Measurements from ENCODE around the gene STARD5. TPM values are rescaled to one million over a fixed set of nuclear protein-coding genes. Genes with fewer than 3 reads are reported as not detected.
A peak's percentile ranks its signal among the peaks of the same experiment; 100 is the strongest.

The STARD5 gene
- total RNA-seq, 2 donors from 2014 or later, result 1.3 to 9.6 TPM

- ATAC-seq (no peak), DNase-seq (no peak)
- intact Hi-C loops (cut with DNase I), result no loop called here
- TF ChIP-seq, protein P1, sequence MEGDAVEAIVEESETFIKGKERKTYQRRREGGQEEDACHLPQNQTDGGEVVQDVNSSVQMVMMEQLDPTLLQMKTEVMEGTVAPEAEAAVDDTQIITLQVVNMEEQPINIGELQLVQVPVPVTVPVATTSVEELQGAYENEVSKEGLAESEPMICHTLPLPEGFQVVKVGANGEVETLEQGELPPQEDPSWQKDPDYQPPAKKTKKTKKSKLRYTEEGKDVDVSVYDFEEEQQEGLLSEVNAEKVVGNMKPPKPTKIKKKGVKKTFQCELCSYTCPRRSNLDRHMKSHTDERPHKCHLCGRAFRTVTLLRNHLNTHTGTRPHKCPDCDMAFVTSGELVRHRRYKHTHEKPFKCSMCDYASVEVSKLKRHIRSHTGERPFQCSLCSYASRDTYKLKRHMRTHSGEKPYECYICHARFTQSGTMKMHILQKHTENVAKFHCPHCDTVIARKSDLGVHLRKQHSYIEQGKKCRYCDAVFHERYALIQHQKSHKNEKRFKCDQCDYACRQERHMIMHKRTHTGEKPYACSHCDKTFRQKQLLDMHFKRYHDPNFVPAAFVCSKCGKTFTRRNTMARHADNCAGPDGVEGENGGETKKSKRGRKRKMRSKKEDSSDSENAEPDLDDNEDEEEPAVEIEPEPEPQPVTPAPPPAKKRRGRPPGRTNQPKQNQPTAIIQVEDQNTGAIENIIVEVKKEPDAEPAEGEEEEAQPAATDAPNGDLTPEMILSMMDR (IDR thresholded peaks at IDR 0.05), result no peak
- TF ChIP-seq POLR2A (IDR thresholded peaks at IDR 0.05), result no peak
- peaks cover 0 to 7% of the 10 kb centered on the region in 2 donors for H3K36me3 ChIP-seq (replicated peaks in 1 of 2; ENCODE audit: insufficient read depth in 1 of 2, low read depth in 2 of 2)
- no peaks in the 10 kb centered on the region for H3K4me1 ChIP-seq
- H3K27me3 ChIP-seq, result no peaks in the 10 kb centered on the region
- H3K9me3 ChIP-seq, result no peaks in the 10 kb centered on the region
- H3K27ac ChIP-seq, result no peak overlapping the region
- 82 to 90% methylated on average over 6 of the region's 6 CpGs for WGBS, 2 donors
- no peak overlapping the region for H3K4me3 ChIP-seq
Observed at GRCh38 chr15:81317642-81318017, 6.3 kb downstream of the STARD5 start.

DNA sequence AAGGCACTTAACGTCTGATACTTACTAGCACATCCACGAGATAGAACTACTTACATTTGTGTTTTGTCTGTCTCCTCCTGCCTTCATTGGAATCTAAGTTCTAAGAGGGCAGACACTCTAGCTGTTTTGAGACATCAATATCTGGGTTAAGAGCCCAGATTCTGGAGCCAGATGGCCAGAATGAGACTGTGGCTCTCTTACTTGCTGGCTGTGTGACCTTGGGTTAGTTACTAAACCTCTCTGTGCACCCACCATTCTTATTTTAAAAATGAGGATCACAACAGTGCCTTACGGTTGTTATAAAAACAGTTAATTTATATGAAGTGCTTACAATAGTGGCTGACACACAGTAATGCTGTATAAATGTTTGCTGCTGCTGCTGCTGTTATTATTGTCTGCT is 7.7 kb downstream of the STARD5 start:
- Histone ChIP-seq H3K9me3 (no peaks in the 10 kb centered on the region), H3K27ac (no peak overlapping the region), H3K27me3 (no peaks in the 10 kb centered on the region)

GRCh38 chr15:81315452-81316175 is 8.3 kb downstream of the STARD5 start:
- WGBS, 2 donors, result 87% methylated on average over 14 of the region's 14 CpGs
- Histone ChIP-seq H3K4me3 (no peak overlapping the region), H3K9me3 (no peaks in the 10 kb centered on the region), H3K4me1 (no peaks in the 10 kb centered on the region), H3K27me3 (no peaks in the 10 kb centered on the region), H3K27ac (no peak overlapping the region), H3K36me3 (replicated peaks in 1 of 2; ENCODE audit: insufficient read depth in 1 of 2, low read depth in 2 of 2) (peaks cover 0 to 7% of the 10 kb centered on the region in 2 donors)
- TF ChIP-seq, protein P1 (IDR thresholded peaks at IDR 0.05), result no peak
- no peak for TF ChIP-seq POLR2A (IDR thresholded peaks at IDR 0.05)
- ATAC-seq (no peak), DNase-seq (no peak)
- intact Hi-C loops (cut with DNase I), result no loop called here

More for the DNA sequence above, 7.7 kb downstream of the STARD5 start:
- no peak for DNase-seq
- Histone ChIP-seq H3K36me3 (replicated peaks in 1 of 2; ENCODE audit: insufficient read depth in 1 of 2, low read depth in 2 of 2) (peaks cover 0 to 7% of the 10 kb centered on the region in 2 donors), H3K4me3 (no peak overlapping the region), H3K4me1 (no peaks in the 10 kb centered on the region)
- ATAC-seq, result no peak
- TF ChIP-seq, protein P1 (IDR thresholded peaks at IDR 0.05), result no peak
- TF ChIP-seq POLR2A (IDR thresholded peaks at IDR 0.05), result no peak
- 81 to 86% methylated on average over 3 of the region's 3 CpGs for WGBS, 2 donors
- intact Hi-C loops (cut with DNase I), result no loop called here

DNA sequence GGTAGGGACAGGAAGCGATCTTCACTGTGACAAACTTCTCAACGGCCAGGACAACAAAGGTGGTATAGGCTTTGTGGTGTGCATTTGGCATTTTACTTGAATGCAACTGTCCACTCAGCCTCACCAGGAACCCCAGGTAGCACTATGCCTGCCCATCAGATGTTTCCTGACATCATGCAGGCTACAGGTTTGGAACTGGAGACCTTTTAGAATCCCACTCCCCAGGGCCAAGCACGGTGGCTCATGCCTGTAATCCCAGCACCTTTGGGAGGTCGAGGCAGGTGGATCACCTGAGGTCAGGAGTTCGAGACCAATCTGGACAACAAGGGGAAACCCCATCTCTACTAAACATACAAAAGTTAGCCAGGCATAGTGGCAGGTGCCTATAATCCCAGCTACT is 9.6 kb downstream of the STARD5 start:
- Histone ChIP-seq H3K36me3 (replicated peaks in 1 of 2; ENCODE audit: insufficient read depth in 1 of 2, low read depth in 2 of 2) (peaks cover 0 to 5% of the 10 kb centered on the region in 2 donors), H3K27ac (no peak overlapping the region), H3K27me3 (no peaks in the 10 kb centered on the region), H3K4me3 (no peak overlapping the region), H3K4me1 (no peaks in the 10 kb centered on the region), H3K9me3 (no peaks in the 10 kb centered on the region)
- TF ChIP-seq, protein P1 (IDR thresholded peaks at IDR 0.05), result no peak
- no peak for TF ChIP-seq POLR2A (IDR thresholded peaks at IDR 0.05)
- DNase-seq, result no peak
- ATAC-seq, result no peak
- intact Hi-C loops (cut with DNase I), result no loop called here
- 89 to 94% methylated on average over 5 of the region's 5 CpGs for WGBS, 2 donors

DNA sequence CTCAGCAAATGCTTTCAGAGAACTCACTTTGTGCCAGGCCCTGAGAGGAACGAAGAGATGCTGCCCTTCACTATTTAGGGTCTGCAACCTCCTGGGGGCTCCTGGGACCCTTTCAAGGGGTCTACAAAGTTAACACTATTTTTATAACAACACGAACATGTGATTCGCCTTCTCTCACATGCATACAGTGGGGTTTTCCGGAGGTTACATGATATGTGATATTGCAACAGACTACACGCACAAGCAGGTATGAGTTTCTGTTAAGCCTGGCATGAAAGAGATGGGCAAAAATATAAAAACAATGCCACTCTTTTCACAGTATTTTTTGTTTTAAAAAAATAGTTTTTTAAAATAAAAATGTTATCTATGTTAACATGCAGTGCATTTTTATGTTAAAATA is 10.3 kb downstream of the STARD5 start:
- no peak for DNase-seq
- H3K4me1 ChIP-seq, result no peaks in the 10 kb centered on the region
- no peak for ATAC-seq
- H3K27me3 ChIP-seq, result no peaks in the 10 kb centered on the region
- H3K27ac ChIP-seq, result peak overlapping the region in 1 of 4 donors; percentile 50
- 83 to 86% methylated on average over 5 of the region's 5 CpGs for WGBS, 2 donors
- H3K4me3 ChIP-seq, result no peak overlapping the region
- H3K36me3 ChIP-seq (replicated peaks in 1 of 2; ENCODE audit: insufficient read depth in 1 of 2, low read depth in 2 of 2), result peaks cover 0 to 5% of the 10 kb centered on the region in 2 donors
- no peak for TF ChIP-seq POLR2A (IDR thresholded peaks at IDR 0.05)
- TF ChIP-seq, protein P1 (IDR thresholded peaks at IDR 0.05), result no peak
- H3K9me3 ChIP-seq, result no peaks in the 10 kb centered on the region
- intact Hi-C loops (cut with DNase I), result no loop called here
